HG02571 (cell line): ENCODE results near the gene RUFY4.
A peak's percentile ranks its signal among the peaks of the same experiment; 100 is the strongest.
"Not testable (repeated sequence)": the region's sequence is repeated elsewhere in the genome, so short reads cannot be mapped to it uniquely, and the experiment has no call there.

Source experiments
- ATAC-seq: cut with Tn5 transposase; IDR thresholded peaks from one replicate; pipeline ENCODE4 v1.9.1; 2021; ENCODE audit warnings: mild to moderate bottlenecking, moderate library complexity; ENCODE audit not compliant: unreplicated experiment

Gene RUFY4

DNA sequence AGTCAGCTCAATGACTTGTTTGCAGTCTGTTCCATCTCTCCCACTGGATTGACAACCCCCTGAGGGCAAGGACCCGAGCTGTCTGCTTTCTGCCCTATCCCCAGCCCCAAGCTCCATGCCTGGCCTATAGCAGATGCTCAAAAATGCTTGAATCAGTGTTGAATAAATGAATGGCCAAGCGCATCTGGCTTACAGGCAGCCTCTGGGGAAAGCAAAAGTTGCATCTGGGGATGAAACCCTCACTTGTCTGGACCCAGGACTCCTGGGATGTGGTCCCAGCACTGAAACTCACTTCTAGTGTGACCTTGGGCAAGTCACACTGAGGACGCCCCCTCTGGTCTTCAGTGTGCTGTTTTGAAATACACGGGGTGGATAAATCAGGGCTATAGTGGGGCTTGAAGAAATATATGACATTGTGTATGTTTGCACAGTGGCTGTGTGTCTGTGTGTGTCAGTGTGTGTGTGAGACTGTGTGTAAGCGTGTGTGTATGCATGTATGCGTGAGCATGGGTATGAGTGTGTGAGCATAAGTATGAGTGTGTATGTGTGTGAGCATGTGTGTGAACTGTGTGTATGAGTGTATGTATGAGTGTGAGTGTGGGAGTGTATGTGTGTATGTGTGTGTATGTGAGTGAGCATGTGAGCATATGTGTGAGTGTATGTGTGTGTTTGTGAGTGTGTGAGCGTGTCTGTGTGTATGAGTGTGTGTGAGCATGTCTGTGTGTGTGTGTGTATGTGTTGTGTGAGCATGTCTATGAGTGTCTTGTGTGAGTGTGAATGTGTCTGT lies 38.5 kb upstream of the RUFY4 start:
- no peak for ATAC-seq

DNA sequence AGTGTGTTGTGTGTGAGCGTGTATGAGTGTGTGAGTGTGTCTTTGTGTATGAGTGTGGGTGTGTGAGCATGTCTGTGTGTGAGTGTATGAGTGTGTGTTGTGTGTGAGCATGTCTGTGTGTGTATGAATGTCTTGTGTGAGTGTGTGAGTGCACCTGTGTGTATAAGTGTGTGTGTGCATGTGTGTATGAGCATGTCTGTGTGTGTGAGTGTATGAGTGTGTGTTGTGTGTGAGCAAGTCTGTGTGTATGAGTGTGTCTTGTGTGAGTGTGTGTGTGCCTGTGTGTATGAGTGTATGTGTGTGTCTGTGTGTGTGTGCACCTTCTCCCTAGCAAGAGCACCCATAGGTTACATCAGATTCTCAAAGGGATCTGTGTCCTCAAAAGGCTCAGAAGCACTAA lies 37.8 kb upstream of the RUFY4 start:
- no peak for ATAC-seq

DNA sequence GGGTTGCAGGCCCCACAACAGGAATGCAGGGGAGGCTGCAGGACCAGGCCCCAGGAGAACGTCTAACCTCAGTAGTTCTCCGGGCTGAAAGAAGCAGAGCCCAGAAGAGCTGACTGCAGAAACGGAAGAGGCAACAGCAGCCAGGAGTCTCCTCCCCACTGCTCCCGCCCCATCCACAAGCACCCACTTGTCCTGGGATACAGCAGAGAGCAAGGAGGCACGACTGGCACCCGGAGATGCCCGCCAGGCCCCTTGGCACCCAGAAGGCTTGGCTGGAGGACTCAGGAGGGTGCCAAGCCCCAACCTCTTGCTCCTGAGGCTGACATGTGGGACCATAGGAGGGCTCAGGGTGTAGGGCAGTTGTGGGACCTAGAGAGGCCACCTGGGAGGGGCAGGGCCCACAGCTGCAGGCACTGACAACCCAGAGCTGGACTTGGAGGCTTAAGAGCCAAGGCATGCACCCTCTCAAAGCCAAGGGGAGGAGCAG lies 37.2 kb upstream of the RUFY4 start:
- no peak for ATAC-seq

DNA sequence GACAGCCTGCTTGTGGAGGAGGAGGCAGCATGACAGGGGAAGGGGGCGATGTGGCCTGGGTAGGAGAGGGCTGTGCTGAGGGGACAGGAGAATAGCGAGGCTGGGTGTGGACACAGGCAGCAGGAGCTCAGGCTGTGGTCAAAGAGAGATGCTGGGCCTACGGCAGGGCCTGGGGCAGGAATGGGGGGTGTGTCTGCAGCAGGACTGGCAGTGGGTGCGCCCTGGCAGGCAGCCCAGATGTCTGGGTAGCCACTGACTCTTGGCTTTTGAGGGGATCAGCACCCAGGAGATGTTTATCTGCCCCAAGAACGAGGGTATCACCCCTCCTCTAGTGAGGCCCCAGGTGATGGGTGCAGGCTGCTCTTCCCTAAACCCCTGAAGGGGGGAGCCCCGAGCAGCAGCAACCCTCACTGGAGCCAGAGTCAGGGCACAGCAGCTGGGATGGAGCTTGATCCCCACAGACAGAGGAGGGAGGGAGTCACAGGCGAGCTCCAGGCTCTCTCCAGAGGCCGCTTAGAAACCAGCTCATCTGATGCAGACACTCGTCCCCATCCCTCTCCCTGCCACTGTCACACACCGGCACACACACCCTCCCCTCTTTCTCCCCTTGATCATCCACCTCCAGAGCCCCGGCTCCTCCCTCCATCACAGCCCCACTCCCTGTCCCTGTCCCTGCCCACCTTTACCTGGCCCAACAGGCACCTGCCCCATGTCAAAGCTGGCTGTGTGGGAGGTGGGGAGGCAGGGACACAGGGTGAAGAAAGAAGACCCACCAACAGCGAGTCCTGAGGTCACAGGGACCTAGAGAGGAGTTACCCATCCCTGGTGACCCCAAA lies 36.5 kb upstream of the RUFY4 start:
- ATAC-seq = no peak

DNA sequence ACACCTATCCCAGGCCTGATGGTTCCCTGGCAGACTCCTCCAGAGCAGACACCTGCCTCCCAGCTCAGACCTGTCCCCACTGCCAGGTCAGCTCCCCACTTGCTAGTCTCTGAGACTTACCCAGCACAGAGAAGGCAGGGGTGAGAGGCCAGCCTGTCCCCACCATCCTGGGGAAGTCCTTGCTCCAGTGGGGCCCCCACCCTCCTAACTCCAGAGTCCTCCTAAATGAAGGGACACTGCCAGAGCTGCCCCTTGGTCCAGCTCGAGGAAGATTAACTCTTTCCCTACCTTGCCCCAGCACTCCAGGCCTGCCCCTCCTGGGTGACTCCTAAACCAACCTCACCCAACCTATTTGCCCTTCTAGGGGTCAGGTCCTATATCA lies 35.9 kb upstream of the RUFY4 start:
- no peak for ATAC-seq

DNA sequence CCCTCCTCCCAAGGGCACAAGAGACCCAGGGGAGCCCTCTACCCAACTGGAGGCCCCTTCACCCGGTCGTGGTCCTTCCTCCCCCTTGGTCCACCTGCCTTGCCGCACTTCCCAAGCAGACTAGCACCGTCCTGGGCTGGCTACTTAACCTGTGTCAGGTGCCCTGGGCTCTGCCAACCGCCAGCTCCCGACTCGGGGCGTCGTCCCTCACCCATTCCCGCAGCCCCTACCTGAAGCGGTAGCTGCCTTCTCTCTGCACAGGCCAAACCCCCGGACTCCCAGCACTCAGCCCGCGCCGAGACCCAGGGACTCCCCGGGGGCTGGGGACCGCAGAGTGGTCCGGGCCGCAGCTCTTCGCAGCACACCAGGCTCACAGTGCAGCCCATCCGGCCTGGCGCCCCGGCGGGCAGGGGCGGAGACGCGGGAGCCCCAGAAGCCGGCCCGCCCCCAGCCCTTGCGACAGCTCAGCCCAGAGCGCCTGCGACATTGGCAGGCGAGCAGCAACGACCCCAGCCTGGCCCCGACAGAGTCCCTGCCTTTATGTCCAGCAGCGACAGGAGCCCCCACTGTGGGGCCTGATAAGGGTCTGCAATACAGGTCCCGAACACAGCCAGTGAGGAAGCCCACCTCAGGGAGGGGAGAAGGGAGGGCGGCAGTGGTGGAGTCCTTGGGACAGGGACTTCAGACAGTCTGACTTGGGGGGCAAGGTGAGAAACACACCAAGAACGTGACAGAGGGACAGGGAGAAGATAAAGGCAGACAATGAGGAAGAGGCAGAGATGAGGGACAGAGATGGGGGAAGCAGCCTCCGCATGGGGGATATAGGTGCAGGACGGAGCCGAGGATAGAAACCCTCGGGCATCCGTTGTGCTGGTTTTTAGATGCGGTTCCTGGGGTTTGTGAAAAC lies 35.2 kb upstream of the RUFY4 start:
- no peak for ATAC-seq

DNA sequence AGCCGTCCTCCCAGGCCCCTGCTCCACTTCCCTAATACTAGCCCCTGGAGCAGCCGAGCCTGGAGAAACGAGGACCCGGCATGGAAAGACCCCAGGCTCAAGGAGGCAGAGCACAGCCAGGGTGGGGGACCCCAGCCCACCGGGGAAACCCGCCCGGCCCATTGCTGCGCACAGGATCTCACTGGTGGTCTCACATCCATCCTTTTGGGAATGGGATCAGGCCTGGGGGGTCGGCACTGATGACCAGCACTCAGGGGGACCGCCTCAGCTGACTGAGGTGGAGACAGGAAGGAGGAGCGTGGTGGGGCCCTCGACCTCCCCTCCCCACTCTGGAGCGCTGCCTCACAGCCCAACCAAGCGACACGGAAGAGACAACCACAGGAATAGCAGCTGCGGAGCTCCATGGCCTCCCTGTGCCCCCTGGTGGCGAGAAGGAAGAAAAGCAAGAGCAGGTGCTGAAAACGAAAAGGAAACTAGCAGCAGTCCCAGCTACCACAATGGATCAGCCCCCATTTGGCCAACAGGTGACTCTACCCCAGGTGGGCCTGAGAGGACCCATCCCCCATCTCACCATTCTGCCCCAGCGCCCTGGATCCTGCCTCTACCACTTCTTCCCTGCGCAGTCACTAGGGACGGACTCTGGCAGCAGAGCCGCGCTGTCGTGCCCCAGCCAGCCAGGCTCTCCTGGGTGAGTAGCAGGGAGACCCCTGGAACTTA lies 34.4 kb upstream of the RUFY4 start:
- peak; percentile 71 for ATAC-seq

DNA sequence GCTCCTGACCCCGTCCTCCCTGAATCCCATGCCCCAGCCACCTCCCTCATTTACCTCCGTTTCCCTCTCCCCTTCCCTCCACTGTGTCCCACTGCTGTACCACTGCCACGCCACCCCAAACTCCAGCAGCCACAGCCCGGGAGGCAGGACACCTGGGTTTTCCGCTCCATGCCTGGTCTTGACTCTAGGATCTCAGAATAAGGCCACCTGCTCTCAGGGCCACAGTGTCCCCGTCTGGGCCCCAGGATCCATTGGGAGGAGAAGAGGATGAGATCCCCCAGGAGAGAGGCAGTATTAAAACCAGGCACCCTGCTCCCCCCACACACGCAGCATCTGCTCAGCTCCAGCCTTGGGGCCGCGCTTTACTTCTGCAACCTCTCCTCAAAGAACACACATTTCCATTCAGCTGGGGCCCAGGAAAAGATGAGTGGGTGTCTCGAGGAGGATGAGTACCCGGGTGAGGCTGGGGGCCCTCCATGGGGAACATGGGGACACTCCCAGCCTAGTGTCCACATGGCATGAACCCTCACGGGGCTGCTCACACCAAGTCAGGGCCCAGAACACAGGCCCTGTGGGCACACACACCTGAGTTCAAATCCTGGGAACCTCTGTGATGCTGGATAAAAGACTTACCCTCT lies 33.5 kb upstream of the RUFY4 start:
- no peak for ATAC-seq

DNA sequence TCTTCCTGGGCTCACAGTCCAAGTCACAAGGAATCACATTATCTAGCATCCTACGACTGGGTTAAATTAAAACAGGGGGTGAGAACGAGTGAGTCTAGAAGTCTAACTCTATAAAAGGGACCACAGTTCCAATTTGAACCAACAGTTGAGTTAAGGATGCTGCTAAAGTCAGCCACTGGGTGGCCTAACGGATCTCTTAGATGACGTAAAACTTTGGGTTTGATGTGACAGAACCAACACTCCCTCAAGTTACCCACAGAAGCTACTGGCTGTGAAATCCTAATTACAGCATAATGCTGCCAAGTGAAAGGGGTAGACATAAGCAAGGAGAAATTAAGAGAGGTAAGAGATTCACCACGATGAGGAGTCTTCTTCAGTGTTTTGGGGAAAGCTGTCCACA lies 32.7 kb upstream of the RUFY4 start:
- ATAC-seq = no peak

DNA sequence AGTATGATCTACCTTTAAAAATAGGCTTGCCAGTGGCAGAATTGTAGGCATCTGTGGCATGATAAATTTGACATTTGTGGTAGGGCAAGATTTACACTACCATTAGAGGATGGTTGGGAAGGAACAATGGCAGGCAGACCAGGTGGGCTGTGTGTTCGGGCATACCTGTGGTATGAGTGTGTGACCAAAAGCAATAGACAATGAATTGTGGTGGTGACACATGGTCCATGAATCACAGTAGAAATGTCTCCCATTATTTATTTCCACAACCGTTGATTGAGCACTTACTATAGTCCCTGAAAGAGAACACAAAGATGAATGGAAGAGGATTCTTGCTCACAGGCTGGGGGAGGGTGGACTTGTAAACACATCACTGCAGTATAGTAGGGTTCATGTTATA lies 29.9 kb upstream of the RUFY4 start:
- no peak for ATAC-seq

DNA sequence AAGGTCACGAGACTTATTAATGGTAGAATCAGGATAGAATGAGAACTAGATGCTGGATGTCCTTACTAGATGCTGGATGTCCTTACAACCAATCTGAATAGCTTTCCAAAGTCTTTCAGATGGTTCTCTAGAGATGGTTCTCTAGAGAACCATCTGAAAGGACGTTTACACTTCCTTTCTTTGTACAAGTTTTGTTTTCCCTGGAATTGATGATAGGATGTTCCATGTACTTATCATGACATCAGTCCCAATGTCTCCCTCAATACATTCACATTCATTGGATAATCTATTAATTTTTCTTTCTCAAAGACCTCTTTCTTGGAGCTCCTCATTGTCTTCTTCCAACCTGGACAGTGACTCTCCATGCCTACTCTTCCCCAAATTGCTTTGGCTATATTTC lies 28.2 kb upstream of the RUFY4 start:
- no peak for ATAC-seq

DNA sequence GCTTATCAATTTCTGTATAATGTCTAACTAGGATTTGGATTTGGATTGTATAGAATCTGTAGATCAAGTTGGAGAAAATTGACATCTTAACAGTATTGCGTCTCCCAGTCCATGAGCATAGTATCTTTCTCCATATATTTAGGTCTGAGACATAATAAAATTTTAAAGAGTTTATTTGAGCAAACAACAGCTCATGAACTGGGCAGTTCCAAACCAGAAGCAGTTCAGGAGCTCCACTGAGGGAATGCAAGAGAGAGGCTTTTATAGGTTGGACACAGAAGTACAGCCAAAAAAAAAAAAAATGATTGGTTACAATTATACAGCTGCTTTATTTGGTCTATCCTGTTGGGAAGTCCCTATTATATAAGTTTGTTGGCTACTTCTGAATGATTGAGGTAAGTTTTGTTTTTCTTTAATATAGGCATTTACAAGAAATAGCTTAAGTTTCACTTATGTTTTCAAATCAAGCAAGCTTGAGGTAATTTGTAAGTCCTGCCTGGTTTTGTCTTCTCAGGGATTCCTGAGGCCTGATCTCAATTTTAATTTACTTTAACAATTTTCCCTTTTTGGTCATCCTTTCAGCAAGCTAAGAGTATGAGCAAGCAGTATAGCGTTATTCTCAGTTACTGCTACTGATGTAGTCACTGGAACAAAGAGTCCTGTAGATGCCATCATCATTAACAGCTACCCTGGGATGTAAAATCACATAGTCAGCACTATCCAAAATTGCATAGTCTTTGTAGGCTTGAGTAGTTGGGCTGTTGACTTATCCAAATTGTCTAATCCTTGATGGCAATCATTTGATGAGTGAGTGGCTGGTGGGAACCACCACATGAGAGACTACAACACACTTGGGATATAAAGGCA lies 27.5 kb upstream of the RUFY4 start:
- no peak for ATAC-seq

DNA sequence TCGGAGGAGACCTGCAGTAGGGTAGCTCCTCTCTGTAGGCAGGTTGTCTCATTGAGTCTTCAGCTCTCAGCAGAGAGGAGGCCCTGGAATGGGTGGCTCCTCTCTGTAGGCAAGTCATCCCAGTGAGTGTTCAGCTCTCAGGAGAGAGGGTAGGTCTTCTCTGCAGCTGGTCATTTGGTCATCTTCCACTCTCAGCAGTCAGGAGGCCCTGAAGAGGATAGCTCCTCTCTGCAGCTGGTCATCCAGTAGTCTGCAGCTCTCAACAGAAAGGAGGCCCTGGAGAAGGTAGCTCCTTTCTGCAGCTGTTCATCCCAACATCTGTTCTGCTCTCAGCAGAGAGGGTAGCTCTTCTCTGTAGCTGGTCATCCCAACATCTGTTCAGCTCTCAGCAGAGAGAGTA lies 26.0 kb upstream of the RUFY4 start:
- no peak for ATAC-seq

DNA sequence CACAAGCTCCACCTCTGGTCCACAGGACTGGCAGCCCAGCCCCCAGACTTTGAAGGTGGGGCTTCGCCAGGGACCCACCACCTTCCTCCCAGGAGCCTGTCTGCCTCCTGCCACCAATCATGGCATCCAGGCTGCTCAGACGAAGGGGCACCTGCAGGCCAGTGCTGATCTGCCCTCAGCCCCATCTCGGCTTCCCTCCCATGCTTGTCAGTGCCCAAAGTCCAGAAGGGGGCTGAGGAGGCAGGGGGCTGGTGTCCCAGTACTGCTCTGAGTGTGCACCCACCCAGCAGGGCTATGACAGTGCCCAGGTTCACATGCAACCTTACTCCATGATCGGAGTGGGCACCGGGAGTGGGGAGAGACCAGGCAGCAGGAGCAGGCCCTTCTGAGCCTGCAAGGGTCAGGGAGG lies 25.3 kb upstream of the RUFY4 start:
- no peak for ATAC-seq

DNA sequence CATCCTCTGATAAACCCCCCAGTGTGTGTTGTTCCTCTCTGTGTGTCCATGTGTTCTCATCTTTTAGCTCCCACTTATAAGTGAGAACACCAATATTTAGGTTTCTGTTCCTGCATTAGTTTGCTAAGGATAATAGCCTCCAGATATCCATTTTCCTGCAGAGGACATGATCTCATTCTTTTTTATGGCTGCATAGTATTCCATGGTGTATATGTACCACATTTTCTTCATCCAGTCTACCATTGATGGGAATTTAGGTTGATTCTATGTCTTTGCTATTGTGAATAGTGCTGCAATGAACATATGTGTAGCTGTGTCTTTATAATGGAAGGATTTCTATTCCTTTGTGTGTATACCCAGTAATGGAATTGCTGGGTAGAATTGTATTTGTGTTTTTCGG lies 24.5 kb upstream of the RUFY4 start:
- not testable (repeated sequence) for ATAC-seq

DNA sequence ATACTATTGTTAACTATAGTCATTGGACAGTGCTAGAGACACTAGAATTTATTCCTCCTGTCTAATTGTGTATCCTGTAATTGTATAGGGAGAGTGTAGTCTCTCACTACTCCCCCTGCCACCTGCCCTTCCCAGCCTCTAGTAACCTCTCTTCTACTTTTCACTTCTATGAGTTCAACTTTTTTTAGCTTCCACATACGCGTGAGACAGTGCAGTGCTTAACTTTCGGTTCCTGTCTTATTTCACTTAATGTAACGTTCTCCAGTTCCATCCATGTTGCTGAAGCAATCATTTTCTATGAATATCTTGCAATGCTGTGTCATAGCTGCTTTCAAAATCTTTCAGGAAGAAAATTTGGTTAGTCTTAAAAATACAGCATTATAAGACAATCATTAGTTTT lies 22.8 kb upstream of the RUFY4 start:
- ATAC-seq = peak; percentile 76

DNA sequence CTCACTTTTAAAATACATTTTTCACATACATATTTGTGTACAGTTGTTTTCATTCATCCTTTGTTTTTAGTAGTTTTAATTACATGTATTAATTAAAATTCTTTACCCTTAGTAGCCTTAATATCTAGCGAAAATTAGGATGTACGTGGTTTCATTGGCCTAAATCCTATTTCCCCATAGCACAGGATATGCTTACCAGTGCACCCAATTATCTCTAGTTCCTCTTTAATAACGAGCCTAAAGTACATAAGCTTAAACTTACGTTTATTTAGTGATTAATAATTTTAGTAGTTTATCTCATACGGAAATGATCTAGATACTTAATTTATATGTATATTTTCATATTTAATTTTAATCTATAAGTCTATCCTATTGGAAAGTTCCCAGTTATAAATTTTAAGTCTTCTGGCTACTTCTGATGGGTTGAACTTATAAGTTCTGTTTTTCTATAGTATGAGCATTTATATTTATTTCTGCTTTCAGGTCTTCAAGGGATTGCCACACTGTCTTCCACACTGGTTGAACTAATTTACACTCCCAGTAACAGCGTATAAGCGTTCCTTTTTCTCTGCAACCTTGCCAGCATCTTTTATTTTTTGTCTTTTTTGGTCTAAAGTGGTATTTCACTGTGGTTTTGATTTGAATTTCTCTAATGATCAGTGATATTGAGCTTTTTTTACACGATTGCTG lies 21.4 kb upstream of the RUFY4 start:
- ATAC-seq = no peak

DNA sequence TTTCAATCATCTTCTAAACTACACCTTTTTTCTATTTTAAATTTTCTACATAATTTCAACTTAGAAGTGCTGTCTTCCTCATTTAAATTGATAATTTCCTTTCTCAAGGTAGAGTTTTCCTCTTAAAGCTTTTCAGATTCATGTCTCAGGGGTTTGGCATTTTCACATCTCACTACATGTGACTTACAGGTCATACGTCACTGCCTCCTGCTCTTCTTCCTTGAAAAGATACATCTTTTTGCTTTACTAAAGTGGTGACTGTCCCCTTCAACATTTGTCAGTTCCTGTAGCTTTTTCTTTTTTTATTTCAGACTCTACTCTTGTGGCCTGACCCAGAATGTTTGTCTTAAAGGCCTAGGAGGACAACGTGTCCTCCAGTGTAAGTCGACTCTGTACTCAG lies 17.1 kb upstream of the RUFY4 start:
- no peak for ATAC-seq

DNA sequence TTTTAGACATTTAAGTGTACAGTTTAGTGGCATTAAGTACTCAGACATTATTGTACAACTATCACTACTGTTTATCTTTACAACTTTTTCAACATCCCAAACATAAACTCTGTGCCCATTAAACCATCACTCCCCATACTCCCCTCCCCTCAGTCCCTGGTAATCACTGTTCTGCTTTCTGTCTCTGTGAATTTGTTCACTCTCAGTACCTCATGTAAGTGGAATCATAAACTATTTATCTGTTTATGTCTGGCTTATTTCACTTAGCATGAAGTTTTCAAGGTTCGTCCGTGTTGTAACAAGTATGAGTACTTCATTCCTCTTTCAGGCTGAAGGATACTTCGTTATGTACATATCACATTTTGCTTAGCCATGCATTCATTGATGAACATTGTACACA lies 9.8 kb upstream of the RUFY4 start:
- no peak for ATAC-seq
